Renal cortical epithelial cell (primary cell): ENCODE results near the gene NCOA3. TPM values are rescaled to one million over a fixed set of nuclear protein-coding genes. Genes with fewer than 3 reads are reported as not detected.

Experiments
- DNase-seq: peaks from one replicate; pipeline ENCODE4 v3.0.0-alpha.2; 2011; ENCODE audit warnings: low read depth
- total RNA-seq: library from RNA; depleted of rRNA; stranded (reverse); fragments of >200 nt; gene quantifications from 2 replicates; pipeline ENCODE4 v1.2.3, GENCODE V29; 2014

NCOA3 gene
- total RNA-seq, 1 donor from 2014 or later: 39.1 TPM

DNA sequence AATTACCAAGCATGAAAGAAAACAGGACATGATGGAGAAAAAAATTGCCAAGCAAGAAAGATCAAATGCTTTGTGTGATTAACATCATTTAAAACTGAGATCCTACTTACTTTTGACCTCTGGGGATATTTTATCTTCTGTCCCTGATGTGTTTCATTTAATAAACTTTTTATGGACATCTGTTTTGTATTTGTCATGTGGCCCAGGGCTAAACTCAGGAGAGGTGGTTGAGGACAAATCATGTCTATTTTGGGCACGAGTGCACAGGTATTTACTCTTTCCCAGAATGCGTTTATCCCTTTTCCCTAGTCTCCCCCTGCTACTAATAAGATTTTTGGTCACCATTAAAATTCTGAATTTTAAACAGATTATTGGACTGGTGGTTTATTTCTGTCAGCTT lies 128.2 kb downstream of the NCOA3 start:
- no peak for DNase-seq

DNA sequence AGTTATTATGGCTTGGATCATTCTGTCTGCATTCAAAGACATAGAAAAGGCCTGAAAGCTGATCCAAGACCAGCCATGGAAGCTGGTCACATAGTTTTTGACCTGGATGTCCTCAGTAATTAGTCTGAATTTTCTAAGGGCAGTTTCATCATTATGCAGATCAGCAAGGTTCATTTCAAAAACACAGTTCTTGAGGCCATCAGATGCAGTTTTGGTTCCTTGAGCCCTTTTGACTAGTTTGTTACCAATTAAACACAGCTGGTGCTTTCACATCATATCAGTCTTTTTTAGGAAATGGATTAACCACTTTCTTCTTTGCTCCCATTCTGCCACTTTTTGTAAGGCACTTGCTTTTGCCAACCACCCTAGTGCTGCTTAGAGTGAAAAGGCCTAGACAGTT lies 129.4 kb downstream of the NCOA3 start:
- DNase-seq: no peak

DNA sequence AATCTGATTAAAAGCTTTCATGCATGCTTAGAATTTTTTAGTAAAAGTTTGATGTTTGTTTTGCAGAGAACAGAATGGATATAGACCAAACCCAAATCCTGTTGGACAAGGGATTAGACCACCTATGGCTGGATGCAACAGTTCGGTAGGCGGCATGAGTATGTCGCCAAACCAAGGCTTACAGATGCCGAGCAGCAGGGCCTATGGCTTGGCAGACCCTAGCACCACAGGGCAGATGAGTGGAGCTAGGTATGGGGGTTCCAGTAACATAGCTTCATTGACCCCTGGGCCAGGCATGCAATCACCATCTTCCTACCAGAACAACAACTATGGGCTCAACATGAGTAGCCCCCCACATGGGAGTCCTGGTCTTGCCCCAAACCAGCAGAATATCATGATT lies 133.6 kb downstream of the NCOA3 start:
- no peak for DNase-seq

DNA sequence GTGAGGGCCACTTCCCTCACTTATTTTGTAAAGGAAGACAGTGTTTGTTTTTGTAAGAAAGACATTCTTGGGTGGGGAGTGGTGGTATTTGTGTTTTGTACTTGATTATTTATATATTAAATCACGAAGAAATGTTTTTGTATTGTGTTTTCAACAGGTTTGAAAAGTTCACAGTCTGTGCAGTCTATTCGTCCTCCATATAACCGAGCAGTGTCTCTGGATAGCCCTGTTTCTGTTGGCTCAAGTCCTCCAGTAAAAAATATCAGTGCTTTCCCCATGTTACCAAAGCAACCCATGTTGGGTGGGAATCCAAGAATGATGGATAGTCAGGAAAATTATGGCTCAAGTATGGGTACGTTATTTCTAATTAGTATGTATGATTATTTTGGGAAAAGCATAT lies 137.2 kb downstream of the NCOA3 start:
- DNase-seq: no peak

DNA sequence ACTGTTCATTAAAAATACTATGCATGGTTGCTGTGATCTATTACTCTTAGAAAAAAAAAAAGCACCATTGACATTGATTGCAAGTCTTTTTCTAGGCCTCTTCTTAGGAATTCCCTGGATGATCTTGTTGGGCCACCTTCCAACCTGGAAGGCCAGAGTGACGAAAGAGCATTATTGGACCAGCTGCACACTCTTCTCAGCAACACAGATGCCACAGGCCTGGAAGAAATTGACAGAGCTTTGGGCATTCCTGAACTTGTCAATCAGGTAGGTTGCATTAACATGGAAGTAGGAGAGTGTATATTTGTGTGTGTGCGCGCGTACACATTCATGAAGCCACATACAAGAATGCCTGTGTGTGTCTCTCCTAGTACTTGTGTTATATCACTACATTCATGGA lies 140.4 kb downstream of the NCOA3 start:
- no peak for DNase-seq

DNA sequence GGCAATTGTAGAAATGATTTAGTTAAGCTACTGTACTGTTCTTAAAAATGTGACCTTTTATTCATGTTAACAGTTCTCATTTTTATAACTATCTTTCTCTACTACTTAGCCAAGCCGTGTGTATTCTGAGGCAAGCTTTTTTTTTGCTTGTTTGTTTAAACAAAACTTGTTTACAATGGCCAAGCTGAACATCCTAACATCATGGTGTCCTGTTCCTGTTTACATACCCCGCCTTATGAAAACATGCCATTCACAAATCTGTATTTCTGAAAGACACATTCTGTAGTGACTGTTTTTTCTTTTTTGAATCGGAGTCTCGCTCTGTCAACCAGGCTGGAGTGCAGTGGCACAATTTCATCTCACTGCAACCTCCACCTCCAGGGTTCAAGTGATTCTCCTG lies 140.9 kb downstream of the NCOA3 start:
- no peak for DNase-seq

DNA sequence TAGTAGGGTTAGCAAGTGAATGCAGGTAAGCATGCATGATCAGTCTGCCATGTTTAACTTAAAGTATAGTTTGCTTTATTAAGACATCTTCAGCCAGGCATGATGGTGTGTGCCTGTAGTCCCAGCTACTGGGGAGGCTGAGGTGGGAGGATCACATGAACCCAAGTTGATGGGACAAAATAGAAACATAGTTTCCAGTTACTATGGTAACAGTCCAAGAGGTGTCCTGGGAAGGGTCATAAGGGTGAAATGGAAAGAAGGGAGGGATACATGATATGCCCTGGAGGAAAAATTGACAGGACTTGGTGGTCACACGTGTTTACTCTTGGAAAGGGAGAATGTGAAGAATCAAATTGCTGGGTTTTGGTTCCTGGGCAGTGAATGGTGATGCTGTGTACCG lies 143.9 kb downstream of the NCOA3 start:
- DNase-seq: no peak

DNA sequence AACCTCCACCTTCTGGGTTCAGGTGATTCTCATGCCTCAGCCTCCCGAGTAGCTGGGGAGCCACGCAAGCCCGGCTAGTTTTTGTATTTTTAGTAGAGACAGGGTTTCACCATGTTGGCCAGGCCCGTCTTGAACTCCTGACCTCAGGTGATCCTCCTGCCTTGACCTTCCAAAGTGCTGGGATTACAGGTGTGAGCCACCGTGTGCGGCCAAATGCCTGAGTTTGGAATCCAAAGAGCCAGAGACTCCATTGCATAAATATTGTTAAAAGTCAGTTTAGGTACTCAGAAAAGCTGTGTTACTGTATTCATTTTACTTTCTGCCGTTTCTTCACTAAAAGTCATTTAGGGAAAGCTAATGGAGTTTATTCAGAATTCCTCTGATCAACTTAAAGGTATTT lies 146.3 kb downstream of the NCOA3 start:
- no peak for DNase-seq

DNA sequence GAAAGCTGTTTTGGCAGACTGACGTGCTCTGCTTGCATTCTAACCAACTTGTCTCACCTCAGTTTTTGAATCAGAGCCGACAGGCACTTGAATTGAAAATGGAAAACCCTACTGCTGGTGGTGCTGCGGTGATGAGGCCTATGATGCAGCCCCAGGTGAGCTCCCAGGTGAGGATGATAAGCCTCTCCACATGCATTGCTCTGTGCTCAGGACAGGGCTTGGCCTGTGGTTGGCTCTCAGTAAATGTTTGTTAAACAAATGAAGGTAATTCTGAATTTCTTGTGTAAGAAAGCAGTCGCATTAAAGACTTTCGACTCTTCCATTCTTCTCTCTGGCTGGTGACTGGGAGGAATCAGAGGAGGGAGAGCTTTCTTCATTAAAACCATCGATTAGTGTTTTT lies 147.3 kb downstream of the NCOA3 start:
- no peak for DNase-seq

DNA sequence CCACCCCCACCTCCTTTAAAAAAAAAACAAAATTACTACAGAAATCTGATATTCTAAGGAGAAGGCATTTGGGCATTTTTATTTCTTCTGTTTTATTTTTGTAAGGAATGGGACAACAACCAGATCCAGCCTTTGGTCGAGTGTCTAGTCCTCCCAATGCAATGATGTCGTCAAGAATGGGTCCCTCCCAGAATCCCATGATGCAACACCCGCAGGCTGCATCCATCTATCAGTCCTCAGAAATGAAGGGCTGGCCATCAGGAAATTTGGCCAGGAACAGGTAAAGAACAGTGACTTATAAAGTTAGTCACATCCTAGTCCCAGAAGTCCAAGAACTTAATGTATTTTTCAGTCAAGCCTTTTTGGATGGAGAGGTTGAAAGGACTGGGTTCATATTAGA lies 150.6 kb downstream of the NCOA3 start:
- DNase-seq: no peak

DNA sequence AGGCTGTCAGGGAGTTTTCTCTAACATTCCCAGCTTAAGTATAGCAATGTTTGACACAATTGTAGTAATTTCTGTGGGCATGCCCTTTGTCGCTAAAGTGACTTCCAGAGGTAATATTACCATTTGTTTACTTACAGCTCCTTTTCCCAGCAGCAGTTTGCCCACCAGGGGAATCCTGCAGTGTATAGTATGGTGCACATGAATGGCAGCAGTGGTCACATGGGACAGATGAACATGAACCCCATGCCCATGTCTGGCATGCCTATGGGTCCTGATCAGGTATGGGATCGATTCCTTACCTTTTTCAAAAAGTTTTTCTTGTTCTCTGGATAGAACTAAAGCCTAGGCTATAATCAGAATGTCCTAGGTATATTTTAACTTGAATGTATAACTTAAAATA lies 151.1 kb downstream of the NCOA3 start:
- DNase-seq: no peak

DNA sequence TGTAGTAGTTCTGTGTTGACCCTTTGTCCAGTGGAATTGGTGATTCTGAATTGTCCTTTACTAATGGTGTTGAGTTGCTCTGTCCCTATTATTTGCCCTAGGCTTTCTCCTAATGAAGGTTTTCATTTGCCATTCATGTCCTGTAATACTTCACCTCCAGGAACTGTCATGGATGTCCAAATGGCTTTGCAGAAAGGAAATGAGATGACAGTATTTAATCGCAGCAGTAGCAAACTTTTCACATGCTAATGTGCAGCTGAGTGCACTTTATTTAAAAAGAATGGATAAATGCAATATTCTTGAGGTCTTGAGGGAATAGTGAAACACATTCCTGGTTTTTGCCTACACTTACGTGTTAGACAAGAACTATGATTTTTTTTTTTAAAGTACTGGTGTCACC lies 152.2 kb downstream of the NCOA3 start:
- no peak for DNase-seq

DNA sequence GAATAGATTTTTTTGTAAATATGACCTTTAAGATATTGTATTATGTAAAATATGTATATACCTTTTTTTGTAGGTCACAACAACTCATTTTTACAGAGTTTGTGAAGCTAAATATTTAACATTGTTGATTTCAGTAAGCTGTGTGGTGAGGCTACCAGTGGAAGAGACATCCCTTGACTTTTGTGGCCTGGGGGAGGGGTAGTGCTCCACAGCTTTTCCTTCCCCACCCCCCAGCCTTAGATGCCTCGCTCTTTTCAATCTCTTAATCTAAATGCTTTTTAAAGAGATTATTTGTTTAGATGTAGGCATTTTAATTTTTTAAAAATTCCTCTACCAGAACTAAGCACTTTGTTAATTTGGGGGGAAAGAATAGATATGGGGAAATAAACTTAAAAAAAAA lies 152.7 kb downstream of the NCOA3 start:
- no peak for DNase-seq

DNA sequence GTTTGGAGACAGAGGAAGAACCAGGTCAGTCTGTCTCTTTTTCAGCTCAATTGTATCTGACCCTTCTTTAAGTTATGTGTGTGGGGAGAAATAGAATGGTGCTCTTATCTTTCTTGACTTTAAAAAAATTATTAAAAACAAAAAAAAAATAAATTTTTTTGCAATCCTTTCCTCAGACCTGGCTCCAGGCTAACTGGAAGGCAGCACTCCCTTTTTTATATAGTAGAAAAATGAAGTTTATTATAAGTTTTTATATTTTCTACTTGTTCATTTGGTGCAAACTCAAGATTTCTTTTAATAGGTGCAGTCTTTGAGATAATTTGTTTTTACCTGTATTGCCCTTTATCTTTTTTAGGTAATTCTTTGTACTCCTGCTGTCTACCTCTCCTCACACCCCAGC lies 153.9 kb downstream of the NCOA3 start:
- no peak for DNase-seq

DNA sequence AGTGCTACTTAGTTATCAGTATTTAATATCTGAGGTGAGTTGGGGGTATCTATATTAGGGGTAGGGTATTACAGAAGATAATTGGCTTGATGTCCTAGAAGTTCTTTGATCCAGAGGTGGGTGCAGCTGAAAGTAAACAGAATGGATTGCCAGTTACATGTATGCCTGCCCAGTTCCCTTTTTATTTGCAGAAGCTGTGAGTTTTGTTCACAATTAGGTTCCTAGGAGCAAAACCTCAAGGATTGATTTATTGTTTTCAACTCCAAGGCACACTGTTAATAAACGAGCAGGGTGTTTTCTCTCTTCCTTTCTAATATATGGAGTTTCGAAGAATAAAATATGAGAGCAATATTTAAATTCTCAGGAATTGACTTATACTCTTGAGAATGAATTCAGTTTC lies 154.6 kb downstream of the NCOA3 start:
- no peak for DNase-seq

DNA sequence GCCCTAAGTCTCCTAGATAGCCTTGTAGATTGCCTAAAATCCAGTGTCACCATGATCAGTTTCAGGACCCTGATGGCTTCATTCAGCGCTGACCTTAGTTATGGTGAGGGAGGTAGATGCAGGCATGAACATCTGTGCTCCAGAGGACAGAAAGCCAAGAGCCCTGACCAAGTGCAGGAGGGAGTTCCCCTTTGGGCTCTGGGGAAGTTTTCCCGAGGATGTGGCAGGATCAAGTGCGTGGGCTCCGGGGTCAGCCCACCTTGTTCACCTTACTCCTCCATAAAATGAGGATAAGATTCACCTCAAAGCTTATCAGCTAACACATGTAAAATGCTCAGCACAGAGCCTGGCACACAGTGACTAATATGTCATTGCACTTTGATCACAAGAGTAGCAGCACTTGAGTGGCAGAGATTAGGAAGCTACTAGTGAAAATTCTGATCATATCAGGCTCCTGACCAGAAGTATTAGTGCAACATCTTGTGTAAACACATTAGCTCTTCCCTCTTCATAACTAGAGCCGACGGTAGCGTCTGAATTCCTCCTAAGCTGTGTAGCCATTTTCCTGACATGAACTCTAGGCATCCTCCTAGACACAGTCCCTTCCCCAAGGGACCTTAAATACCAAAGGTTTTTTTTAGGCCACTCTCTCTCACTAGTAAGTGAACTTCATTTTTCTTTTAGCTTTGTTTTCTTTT lies 158.4 kb downstream of the NCOA3 start:
- DNase-seq: no peak

DNA sequence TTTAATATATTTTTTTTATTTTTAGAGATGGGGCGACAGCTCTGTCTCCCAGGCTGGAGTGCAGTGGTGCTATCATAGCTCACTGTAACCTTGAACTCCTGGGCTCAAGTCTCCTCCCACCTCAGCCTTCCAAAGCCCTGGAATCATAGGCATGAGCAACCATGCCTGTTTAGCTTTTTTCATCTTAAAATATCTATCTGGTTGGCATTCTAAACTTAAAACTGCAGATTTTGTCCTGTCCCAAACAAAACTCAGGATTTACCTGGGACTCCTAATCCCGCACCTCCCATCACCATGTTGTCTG lies 158.9 kb downstream of the NCOA3 start:
- no peak for DNase-seq

DNA sequence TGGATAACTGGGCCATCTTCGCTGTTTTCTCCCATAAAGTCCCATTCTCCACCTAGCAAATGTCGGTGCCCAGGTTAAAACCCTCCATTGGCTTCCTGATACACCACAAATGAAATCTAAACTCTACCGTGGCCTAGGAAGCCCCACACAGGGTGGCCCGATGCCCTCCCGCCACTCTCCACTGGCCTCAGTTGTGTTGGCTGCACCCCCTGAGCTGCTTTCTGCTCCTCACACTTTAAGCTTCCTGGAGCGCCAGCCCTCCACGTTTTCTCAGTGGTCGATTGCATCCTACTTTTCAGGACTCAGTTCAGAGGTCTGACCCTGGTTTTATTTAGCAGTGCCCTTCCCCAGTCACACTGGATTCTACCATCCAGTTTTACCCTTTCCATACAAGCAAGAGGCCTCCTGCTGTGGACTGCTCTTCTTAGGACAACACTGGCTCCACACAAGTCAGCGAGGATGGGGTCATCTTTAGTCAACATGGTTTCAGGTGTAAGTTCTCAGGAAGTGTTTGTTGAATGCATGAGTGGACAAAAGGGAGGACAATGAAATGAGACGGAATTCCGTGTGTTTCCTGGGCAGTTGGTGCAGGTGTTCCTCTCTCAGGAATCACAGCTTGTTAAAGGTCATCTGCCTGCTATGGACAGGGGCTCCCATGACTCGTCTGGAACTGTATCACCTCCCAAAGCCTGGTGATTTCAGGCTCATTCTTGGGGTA lies 159.5 kb downstream of the NCOA3 start:
- no peak for DNase-seq

DNA sequence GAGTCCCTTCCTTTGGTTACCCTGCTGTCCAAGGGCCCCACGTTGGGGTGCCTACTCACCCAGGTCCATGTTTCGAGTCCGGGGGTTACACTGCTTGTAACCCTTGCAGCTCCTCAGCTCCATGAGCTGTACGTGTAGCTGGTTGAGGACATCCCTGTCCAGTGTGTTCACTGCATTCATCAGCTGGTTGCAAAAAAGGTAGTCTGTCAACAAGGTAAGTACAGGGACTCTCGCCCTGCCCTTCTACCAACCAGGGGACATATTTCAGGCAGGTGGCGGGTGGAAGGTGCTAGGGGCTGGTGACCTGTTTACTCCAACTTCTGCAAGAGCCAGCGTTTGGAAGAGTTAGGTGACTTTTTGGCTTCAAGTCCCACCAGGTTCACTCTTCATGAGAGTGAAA lies 160.0 kb downstream of the NCOA3 start:
- DNase-seq: no peak

DNA sequence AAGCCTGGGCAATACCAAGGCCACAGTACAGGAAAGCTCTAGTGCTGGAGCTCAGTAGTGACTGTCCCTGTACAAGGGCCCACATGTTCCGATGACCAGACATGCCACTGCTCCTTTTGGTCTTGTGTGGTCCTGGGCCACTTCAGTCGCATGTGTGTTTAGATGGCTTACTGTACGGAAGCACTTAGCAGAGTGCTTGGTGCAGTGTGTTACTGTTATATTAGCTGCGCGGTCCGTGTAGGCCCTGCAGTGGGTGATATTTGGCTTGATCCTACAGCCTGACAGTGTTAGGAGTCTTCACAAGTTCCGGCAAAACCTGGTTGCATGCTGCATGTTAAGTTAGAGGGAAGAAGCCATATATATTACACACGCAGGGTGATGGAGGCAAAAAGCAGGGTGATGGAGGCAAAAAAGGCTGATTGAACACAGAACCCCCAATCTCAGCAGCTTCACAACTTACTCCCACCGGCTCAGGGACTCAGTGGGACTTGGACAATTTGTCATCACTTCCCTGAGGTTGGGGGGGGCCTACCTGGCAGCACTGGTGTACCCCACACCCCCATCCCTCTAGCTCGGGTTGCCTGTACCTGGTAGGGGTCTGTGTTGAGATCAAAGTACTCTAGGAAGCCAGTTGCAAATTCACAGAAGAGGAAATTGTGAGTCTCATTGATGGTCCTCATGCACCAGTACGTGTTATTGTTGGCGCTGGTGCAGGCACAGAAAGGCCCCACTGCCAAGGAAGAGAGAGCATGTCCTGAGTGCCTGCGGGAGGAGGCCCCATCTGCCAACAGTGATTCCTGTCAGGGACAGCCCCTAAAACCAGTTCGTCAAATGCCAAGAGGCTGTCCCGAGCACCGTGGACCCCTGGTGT lies 161.0 kb downstream of the NCOA3 start:
- DNase-seq: no peak

DNA sequence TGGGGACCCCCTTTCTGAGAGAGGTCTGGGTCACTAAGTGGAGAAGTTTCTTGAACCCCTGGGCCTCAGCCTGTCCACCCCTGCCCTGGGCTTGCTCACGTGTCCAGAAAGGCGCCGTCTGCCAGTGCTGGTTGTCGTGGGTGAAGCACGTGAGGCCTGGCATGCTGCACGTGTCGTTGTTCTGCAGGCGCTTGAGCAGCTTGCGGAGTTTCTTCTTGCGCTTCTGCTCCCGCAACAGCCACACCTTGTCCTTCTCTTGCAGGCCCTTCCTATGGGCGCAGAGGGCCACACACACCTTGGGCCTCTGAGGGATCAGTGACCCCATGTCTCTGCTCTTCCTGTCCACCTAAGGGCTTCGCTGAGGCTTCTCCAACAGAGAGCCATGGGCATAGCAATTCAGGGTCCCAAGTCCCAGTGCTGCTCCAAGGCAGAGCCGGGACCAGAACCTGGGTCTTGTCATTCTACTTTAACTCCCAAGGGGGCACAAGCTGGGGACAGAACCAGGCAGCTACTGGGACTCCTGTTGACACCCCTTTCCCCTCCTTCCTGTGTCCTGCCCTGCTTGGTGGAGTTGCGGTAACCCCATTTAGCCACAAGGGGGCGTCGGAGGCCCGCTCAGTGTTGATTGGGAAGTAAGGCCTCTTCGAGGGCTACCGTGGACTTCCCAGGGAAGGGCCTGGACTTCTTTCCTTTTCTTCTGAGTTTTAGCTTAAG lies 161.8 kb downstream of the NCOA3 start:
- peak; percentile 58 for DNase-seq

DNA sequence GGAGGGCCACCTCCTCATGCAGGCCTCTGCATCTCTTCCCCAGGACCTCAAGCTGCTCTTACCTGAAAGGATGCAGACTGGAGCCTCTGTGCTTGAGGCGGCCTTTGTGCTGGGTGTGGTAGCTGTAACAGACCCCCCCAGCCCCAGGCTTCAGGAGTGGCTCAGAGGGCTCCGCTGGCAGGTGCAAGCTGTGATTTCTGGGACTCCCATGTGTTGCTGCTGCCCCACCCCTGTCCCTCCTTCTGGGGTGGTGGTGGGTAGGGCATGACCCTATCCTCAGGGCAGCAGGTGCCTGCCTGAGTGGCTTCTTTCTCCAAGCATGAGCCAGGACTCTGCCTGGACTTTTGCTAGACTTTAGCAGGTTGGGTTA lies 162.4 kb downstream of the NCOA3 start:
- no peak for DNase-seq

DNA sequence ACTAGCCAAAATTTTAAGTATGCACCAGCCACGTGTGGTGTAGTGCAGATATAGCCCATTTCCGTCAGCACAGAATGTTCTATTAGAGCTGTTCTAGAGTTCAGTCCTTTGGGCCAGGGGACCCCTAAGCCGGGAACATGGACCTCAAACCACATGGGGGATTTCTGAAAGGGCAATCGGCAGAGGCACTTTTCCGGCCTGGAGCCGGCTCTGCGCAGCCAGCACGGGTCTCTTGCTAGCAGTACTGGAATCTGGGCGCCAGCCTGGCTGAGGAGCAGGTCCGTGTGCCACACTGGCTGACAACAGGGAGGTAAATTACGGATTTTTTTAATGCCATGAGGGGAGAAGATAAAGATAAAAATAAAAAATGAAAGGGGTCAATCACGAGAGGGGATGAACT lies 163.1 kb downstream of the NCOA3 start:
- DNase-seq: no peak
